Stimulated activated CD4-positive, alpha-beta T cell treated with anti-CD3 and anti-CD28 coated beads, Interleukin-1b, Interleukin-23, amount 100 ng/mL, for 48 hours (primary cell): Measurements from ENCODE around the gene ZNF766.
"Not testable (repeated sequence)": the region's sequence is repeated elsewhere in the genome, so short reads cannot be mapped to it uniquely, and the experiment has no call there.

ENCODE experiments used
- DNase-seq: peaks from one replicate; pipeline ENCODE4 v3.0.0-alpha.2; 2020

Gene ZNF766

DNA sequence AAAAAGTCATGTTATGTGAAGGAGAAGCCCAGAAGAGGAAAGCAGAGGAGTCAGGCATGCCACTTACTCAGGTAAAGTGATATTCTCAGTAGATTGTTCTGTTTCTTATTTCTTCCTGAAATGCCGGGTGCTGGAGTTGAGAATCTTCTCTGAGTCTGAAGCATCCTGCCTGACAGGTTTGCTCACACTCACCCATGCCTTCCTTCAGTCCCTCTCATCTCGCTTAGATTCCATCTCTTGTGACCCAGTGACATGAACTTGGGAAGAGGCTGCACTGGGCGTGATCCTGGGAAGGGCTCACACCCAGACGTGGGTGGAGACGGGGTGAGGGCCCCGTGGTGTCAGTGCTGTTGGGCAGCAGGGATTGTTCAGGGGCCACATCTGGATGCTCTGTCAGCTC, 8.1 kb downstream of the ZNF766 start:
- DNase-seq = no peak

DNA sequence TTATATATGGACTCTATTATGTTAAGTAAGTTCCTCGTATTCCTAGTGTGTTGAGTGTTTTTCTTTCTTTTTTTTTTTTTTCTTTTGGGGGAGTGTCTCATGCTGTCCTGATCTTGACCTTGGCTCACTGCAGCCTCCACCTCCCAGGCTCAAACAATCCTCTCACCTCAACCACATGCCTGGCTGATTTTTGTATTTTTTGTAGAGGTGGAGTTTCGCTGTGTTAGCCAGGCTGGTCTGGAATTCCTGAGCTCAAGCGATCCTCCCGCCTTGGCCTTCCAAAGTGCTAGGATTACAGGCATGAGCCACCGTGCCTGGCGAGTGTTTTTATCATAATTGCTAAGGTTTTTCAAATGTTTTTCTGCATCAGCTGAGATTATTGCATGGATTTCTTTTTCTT, 16.9 kb downstream of the ZNF766 start:
- no peak for DNase-seq

DNA sequence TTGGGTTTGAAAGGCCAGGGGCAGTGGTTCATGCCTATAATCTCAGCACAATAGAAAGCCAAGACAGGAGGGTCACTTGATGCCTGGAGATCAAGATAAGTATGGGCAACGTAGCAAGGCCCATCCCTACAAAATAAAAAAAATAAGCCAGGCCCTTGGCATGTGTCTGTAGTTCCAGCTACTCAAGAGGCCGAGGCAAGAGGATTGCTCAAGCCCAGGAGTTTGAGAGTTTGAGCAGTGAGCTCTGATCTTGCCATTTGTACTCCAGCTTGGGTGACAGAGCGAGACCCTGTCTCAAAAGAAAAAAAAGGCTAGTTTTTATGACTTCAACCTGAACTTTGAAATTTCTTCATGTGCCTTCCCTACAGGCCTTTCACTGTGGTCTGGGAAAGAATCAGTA, 22.4 kb downstream of the ZNF766 start:
- DNase-seq = no peak

DNA sequence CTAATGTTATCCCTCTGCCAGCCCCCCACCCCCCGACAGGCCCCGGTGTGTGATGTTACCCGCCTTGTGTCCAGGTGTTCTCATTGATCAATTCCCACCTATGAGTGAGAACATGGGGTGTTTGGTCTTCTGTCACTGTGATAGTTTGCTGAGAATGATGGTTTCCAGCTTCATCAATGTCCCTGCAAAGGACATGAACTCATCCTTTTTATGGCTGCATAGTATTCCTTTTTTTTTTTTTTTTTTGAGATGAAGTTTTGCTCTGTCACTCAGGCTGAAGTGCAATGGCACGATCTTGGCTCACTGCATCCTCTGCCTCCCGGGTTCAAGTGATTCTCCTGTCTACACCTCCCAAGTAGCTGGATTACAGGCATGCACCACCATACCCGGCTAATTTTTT, 23.6 kb downstream of the ZNF766 start:
- DNase-seq = not testable (repeated sequence)

DNA sequence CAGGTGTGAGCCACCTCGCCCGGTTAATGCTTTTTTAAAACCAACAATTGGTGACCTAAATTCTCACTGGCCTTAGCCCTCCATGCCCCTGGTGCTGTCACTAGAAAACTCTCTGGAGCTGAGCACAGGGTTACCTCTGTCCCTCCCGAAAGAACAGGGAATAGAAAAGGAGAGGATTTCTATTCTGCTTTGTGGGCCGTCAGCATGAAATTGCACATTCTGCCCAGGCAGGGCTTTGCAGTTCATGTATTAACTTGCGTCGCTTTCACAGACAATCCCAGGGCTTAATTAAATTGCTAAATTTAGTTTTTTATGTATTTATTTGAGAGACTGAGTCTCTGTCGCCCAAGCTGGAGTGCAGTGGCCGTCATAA, 27.0 kb downstream of the ZNF766 start:
- DNase-seq = no peak

DNA sequence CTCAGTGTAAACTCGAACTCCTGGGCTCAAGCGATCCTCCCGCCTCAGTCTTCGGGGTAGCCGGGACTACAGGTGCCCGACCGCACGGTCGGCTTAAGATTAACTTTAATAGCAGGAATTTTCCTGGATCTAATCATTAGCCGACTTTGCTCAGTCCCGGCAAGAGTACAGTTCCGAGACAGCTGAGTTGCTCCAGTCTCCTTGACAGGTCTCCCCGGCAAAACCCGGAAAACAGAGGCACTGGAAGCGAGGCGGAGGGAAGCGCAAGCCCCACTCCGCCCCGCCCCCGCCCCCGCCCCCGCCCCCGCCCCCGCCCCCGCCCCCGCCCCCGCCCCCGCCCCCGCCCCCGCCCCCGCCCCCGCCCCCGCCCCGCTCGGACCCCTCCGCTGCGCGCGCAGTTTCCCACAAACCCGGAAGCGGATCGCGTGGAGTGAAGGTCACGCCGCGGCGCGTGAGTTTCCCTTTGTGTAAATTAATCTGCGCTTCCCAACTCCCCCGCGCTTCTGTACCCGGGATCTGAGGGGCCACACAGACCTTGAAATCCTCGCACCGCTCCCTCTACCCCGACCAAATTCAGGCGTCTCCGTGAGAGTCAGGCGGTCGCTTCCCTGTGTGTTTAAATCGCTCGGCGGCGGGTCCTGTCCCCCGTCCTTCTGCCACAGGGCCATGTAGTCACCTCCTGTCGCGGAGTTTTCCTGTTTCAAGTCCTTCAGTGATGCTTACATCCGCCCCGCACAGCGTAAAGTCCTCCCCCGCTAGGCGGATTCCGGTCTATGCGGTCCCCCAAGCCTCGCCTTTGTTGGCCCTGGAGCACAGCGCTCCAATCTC, 27.6 kb downstream of the ZNF766 start, which contains the start of gene ZNF480:
ZNF480 (plus strand) TSS at position 397 of the 828 bp plus-strand sequence. CDS start 3,244 bp downstream, outside the sequence.
- peak; percentile 61 for DNase-seq

DNA sequence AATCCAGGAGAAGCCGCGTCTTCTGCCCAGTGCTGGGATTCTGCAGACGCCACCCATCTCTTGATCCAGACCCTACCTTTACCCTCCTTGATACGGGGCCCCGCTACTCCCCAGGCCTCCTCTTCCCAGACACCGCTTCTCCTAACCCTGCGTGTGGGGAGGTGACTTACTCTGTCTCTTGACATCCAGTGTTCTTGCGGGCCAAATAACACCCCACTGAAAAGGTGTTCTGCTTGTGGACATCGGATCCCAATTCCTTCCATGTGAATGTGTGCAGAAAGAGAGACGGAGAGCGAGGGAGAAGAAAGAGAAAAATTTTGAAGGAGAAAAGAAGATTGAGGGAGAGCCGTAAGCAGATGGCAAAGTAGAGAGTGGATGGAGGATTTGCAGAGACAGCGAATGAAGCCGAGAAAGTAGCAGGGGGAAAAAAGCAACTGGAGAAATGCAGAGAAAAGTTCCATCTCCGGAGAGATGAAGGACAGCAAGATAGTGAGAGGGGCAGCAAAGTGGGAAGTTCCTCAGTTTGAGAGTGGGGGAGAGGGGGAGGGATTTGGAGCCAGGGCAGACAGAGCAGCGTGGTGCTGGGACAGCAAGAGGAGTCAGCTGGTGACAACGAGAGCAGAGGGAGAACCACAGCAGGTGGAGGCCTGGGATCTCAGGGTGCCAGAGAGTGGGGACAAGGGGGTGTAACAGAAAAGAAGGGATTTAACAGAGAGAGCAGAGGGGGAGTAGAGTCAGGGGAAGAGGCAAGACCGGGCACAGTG, 28.4 kb downstream of the ZNF766 start:
- DNase-seq = no peak

DNA sequence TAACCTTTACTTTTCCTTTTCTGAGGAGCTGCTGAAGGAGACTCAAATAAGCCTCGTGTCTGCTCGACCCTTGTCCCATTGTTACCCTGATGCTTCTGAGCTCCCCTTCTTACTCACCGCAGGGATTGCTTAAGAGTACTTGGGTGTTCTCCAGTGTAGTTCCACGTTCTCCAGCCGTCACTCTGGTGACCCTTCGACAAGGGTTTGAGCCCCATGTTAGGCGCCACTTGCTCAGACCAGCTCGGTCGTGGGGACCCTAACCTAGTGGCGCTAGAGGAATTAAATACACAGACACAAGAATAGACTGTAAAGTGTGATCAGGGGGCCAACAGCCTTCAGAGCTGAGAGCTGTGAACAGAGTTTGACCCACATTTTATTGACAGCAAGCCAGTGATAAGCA, 37.9 kb downstream of the ZNF766 start:
- DNase-seq = no peak

DNA sequence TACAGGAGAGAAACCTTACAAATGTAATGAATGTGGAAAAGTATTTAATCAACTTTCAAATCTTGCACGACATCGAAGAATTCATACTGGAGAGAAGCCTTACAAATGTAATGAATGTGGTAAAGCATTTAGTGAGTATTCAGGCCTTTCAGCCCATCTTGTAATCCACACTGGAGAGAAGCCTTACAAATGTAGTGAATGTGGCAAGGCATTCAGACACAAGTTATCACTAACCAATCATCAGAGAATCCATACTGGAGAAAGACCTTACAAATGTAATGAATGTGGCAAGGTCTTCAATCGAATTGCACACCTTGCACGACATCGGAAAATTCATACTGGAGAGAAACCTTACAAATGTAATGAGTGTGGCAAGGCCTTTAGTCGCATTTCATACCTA, 53.0 kb downstream of the ZNF766 start:
- DNase-seq = no peak

DNA sequence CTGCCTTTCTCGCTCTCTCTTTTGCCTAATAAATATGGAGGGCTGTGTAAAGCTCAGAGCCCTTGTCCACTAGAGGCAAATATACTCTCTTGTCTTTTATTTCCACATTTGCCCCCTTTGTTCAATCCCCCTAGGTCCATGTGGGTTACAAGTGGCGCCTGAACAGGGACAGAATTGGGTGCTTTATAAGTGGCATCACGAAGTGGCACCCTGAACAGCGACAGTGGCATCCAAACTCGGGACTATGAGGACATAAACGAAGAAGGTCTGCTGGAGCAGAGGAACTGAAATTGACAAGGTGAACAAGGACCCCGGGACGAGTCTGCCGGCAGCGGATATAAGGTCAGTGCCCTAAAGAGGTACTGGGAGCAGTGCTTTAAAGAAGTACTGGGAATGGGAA, 62.4 kb downstream of the ZNF766 start:
- DNase-seq = no peak

DNA sequence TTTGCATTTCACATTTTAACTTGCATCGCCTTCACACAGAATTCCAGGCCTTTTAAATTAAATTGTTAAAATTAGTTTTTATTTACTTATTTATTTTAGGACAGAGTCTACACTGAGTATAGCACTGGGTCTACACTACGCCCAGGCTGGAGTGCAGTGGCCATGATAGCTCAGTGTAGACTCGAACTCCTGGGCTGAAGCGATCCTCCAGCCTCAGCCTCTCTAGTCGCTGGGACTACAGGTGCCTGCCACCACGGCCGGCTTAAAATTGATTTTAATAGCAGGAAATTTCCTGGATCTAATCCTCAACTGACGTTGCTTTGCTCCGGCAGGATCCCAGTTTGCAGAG, 66.4 kb downstream of the ZNF766 start:
- no peak for DNase-seq

DNA sequence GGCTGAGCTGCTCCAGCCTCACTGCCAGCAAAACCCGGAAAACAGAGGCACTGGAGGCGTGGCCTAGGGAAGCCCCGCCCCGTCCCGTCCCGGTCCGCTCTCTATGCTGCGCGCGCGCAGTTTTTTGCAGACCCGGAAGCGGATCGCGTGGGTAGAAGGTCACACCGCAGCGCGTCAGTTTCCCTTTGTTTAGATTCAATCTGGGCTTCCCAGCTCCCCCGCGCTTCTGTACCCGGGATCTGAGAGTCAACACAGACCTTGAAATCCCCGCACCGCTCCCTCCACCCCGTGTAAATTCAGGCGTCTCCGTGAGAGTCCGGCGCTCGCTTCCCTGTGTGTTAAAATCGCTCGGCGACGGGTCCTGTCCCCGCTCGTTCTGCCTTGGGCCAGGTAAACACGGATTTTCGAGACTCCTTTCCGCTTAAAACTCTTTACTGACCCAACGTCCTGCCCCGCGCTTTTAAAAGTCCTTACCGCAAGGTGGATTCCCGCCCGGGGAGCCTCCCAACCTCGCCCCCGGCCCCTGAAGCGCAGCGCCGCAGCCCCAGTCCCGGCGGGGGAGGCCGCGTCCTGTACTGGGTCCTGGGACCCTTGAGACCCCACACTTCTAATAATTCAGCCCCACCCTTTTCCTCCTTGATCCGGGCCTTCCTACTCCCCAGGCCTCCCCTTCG, 66.9 kb downstream of the ZNF766 start, which contains the start of gene ZNF610:
ZNF610 (plus strand) TSS at position 127 of the 674 bp plus-strand sequence. CDS start 12,930 bp downstream, outside the sequence.
- DNase-seq = peak; percentile 88

DNA sequence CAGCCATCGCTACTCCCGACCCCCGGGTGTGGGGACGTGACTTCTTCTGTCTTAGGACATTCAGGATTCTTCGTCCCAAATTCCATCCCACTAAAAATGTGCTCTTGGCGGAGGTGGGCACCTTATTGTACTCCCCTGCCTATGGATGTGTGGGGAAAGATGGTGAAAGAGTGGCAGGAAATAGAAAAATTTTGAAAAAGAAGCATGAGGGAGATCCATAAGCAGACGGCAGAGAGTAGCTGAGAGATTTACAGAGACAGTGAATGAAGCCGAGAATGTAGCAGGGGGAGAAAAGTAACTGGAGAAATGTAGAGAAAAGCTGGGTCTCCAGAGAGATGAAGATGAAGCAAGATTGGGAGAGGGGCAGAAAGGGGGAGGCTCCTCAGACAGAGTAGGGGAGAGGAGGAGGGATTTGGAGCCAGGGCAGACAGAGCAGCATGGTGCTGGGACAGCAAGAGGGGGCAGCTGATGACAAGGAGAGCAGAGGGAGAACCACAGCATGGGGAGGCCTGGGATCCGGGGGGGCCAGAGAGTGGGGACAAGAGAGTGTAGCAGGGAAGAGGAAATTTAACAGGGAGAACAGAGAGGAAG, 67.5 kb downstream of the ZNF766 start:
- DNase-seq = no peak

DNA sequence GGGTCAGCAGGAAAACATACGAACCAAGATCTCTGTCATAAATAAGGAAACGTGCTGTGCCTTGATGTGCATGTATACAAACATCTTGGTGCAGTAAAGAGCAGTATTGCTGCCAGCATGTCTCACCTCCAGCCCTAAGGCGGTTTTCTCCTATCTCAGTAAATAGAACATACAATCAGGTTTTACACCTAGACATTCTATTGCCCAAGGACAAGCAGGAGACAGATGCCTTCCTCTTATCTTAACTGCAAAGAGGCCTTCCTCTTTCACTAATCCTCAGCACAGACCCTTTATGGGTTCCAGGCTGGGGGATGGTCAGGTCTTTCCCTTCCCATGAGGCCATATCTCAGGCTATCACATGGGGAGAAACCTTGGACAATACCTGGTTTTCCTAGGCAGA, 69.6 kb downstream of the ZNF766 start:
- DNase-seq = not testable (repeated sequence)

DNA sequence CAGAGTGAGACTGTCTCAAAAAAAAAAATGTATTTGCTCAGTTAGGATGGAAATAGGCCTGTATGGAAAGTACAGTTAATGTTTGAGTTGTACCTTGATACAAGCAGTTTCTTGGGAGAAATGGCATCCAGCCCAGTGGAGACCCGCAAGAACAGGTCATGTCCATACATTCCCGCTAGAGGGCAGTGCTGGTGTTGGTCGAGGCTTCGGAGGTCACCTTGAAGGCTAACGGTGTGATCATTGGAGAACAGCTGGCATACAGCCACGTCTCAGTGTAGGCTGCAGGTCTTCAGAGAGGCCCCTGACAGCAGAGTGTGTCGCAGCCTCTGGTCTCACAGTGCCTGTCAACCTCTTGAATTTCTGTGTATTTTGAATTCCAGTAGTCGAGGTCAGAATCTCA, 74.2 kb downstream of the ZNF766 start:
- DNase-seq = peak; percentile 54

DNA sequence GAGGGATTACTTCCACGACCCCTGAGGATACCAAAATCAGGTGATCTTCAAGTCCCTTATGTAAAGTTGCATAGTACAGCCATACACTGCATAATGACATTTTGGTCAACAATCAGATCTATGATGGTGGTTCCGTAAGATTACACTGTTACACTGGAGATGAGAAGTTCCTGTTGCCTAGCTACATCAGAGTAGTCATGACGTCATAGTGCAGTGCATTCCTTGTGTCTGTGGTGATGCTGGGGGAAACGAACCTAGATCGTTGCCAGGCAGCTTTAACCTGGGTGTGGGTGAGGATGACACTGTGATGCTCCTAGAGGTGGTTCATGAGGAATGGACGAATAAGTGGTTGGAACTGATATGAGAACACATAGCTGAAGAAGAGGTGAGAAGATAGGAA, 75.8 kb downstream of the ZNF766 start:
- no peak for DNase-seq
